Measurements from ENCODE around the gene CENPN. TPM values are rescaled to one million over a fixed set of nuclear protein-coding genes. Genes with fewer than 3 reads are reported as not detected.

CENPN gene
- total RNA-seq, 1 donor from 2014 or later: 66.3 TPM

DNA sequence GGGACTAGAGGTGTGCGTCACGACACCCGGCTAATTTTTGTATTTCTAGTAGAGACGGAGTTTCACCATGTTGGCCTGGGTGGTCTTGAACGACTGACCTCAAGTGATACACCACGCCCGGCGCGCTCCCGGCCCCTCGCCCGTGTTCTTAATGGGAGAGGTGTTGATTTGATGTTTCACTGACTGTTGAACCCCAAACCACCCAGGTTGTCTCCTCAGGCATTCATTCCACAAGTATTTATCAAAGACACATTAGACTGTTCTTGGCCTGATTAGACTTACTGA lies 1.4 kb downstream of the CENPN start:
- H3K4me1 Mint-ChIP-seq: peaks cover 56% of the 10 kb centered on the region
- H3K4me3 Mint-ChIP-seq: peak overlapping the region; percentile 97
- TF ChIP-seq, protein P1, sequence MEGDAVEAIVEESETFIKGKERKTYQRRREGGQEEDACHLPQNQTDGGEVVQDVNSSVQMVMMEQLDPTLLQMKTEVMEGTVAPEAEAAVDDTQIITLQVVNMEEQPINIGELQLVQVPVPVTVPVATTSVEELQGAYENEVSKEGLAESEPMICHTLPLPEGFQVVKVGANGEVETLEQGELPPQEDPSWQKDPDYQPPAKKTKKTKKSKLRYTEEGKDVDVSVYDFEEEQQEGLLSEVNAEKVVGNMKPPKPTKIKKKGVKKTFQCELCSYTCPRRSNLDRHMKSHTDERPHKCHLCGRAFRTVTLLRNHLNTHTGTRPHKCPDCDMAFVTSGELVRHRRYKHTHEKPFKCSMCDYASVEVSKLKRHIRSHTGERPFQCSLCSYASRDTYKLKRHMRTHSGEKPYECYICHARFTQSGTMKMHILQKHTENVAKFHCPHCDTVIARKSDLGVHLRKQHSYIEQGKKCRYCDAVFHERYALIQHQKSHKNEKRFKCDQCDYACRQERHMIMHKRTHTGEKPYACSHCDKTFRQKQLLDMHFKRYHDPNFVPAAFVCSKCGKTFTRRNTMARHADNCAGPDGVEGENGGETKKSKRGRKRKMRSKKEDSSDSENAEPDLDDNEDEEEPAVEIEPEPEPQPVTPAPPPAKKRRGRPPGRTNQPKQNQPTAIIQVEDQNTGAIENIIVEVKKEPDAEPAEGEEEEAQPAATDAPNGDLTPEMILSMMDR (conservative IDR thresholded peaks at IDR 0.05): no peak
- H3K27ac Mint-ChIP-seq (ENCODE audit: unreplicated experiment): no peak overlapping the region
- H3K36me3 Mint-ChIP-seq (ENCODE audit: low read depth): peaks cover 2% of the 10 kb centered on the region
- peaks cover 3% of the 10 kb centered on the region for H3K27me3 Mint-ChIP-seq (ENCODE audit: low read depth)
- no peak for DNase-seq (ENCODE audit: low read depth, low spot score)
- H3K9me3 Mint-ChIP-seq: no peaks in the 10 kb centered on the region

DNA sequence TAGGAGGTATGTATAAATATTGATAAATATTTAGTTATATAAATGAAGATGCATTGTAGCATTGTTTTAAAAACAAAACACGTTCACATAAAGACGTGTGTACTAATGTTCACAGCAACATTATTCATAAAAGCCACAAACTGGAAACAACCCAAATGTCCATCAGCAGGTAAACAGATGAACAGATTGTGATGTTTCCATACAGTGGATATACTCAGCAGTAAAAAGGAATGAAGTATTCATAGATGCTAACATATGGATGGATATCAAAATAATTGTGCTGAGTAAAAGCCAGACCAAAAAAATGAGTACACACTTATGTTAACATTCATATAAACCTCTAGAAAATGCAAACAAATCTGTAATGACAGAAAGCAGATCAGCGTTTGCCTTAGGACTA lies 6.0 kb downstream of the CENPN start:
- Mint-ChIP-seq H3K36me3 (ENCODE audit: low read depth) (peaks cover 5% of the 10 kb centered on the region), H3K27me3 (ENCODE audit: low read depth) (no peaks in the 10 kb centered on the region), H3K4me1 (peaks cover 24% of the 10 kb centered on the region), H3K4me3 (no peak overlapping the region), H3K27ac (ENCODE audit: unreplicated experiment) (no peak overlapping the region), H3K9me3 (no peaks in the 10 kb centered on the region)
- TF ChIP-seq, protein P1 (conservative IDR thresholded peaks at IDR 0.05): no peak
- no peak for DNase-seq (ENCODE audit: low read depth, low spot score)

DNA sequence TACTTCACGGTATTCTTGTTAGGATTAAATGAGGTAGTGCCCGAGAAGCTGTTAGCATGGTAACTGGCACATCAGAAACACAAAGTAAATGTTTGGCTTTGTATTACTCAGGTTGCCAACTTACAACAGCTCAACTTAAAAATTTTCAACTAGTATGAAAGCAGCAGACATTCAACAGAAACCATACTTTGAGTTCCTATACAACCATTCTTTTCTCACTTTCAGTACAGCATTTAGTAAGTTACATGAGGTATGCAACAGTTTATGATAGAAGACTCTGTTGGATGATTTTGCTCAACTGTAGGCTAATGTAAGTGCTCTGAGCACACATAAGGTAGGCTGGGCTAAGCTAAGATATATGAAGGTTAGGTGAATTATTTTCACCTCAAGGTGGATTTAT lies 7.7 kb downstream of the CENPN start:
- Mint-ChIP-seq H3K9me3 (no peaks in the 10 kb centered on the region), H3K36me3 (ENCODE audit: low read depth) (peaks cover 12% of the 10 kb centered on the region), H3K27ac (ENCODE audit: unreplicated experiment) (no peak overlapping the region), H3K27me3 (ENCODE audit: low read depth) (no peaks in the 10 kb centered on the region), H3K4me1 (peaks cover 10% of the 10 kb centered on the region), H3K4me3 (no peak overlapping the region)
- no peak for DNase-seq (ENCODE audit: low read depth, low spot score)
- TF ChIP-seq, protein P1 (conservative IDR thresholded peaks at IDR 0.05): no peak

DNA sequence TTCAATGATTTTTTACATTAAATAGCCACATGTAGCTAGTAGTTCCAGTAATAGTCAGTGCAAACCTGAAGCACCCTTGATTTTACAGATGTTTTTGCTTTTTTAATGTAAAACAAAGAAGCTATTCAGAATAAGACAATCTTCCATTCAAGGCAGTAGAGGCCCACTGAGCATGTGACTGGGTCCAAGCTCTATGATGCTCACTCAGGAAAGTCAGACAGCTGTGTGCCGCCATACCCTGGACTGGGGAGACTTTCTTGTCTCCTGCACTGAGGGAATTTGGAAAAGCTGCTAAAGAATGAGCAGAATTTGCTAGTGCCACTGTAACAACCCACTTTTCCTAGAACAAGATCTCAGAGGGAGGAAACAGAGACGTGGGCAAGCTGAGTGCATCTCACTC lies 11.5 kb downstream of the CENPN start:
- Mint-ChIP-seq H3K36me3 (ENCODE audit: low read depth) (peaks cover 14% of the 10 kb centered on the region), H3K27me3 (ENCODE audit: low read depth) (no peaks in the 10 kb centered on the region), H3K27ac (ENCODE audit: unreplicated experiment) (no peak overlapping the region), H3K4me3 (no peak overlapping the region), H3K9me3 (no peaks in the 10 kb centered on the region), H3K4me1 (peaks cover 4% of the 10 kb centered on the region)
- TF ChIP-seq, protein P1 (conservative IDR thresholded peaks at IDR 0.05): no peak
- DNase-seq (ENCODE audit: low read depth, low spot score): no peak

DNA sequence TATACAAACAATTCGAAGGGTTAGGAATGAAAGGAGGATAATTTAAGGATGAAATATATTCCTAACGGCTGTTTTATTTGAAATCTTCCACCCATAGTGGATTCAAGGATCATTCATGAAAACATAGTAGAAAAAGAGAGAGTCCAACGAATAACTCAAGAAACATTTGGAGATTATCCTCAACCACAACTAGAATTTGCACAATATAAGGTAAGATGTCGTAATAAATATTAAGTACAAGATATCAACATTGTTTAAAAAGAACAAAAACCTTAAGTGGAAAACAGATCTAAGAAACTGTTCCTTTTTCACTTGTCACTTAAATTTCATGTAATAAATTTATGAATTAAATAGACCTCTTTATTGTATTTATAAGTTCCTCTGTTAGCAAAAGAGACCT lies 19.4 kb downstream of the CENPN start:
- Mint-ChIP-seq H3K27me3 (ENCODE audit: low read depth) (no peaks in the 10 kb centered on the region), H3K27ac (ENCODE audit: unreplicated experiment) (no peak overlapping the region), H3K36me3 (ENCODE audit: low read depth) (peaks cover 23% of the 10 kb centered on the region)

More for the DNA sequence above, 19.4 kb downstream of the CENPN start:
- DNase-seq (ENCODE audit: low read depth, low spot score): no peak
- no peak overlapping the region for H3K4me3 Mint-ChIP-seq
- no peaks in the 10 kb centered on the region for H3K4me1 Mint-ChIP-seq
- TF ChIP-seq, protein P1 (conservative IDR thresholded peaks at IDR 0.05): no peak
- H3K9me3 Mint-ChIP-seq: no peaks in the 10 kb centered on the region
